HG02970 (cell line): ENCODE results near the gene BCAS4.
"Not testable (repeated sequence)": the region's sequence is repeated elsewhere in the genome, so short reads cannot be mapped to it uniquely, and the experiment has no call there.

Experiments used
- ATAC-seq: cut with Tn5 transposase; IDR thresholded peaks from one replicate; pipeline ENCODE4 v1.9.1; 2021; ENCODE audit warnings: mild to moderate bottlenecking, moderate library complexity, moderate number of reproducible peaks; ENCODE audit not compliant: unreplicated experiment, low FRiP score

Gene BCAS4

GRCh38 chr20:50794846-50795634 is at the start of gene BCAS4:
BCAS4 (plus strand) TSS chr20:50795061; CDS start chr20:50795084, 23 bp downstream.
- peak; percentile 61 for ATAC-seq

- no peak for ATAC-seq
Observed at GRCh38 chr20:50745634-50746137, 49.2 kb upstream of the BCAS4 start.

- no peak for ATAC-seq
Observed at GRCh38 chr20:50746138-50746940, 48.5 kb upstream of the BCAS4 start.

- no peak for ATAC-seq
Observed at GRCh38 chr20:50747275-50747674, 47.6 kb upstream of the BCAS4 start.

- no peak for ATAC-seq
Observed at GRCh38 chr20:50750145-50750671, 44.7 kb upstream of the BCAS4 start.

- no peak for ATAC-seq
Observed at GRCh38 chr20:50753152-50753551, 41.7 kb upstream of the BCAS4 start.

- no peak for ATAC-seq
Observed at GRCh38 chr20:50754420-50754819, 40.4 kb upstream of the BCAS4 start.

- ATAC-seq = no peak
Observed at GRCh38 chr20:50756447-50756846, 38.4 kb upstream of the BCAS4 start.

- ATAC-seq = no peak
Observed at GRCh38 chr20:50758469-50758868, 36.4 kb upstream of the BCAS4 start.

GRCh38 chr20:50758992-50759391 is 35.9 kb upstream of the BCAS4 start:
- ATAC-seq = no peak

- ATAC-seq = no peak
Observed at GRCh38 chr20:50759678-50760077, 35.2 kb upstream of the BCAS4 start.

- ATAC-seq = no peak
Observed at GRCh38 chr20:50762045-50762422, 32.8 kb upstream of the BCAS4 start.

GRCh38 chr20:50762435-50763220 is 32.2 kb upstream of the BCAS4 start:
- ATAC-seq = no peak

- not testable (repeated sequence) for ATAC-seq
Observed at GRCh38 chr20:50763550-50764458, 31.1 kb upstream of the BCAS4 start.

GRCh38 chr20:50765251-50765650 is 29.6 kb upstream of the BCAS4 start:
- ATAC-seq = not testable (repeated sequence)

GRCh38 chr20:50765674-50766073 is 29.2 kb upstream of the BCAS4 start:
- ATAC-seq = no peak

- not testable (repeated sequence) for ATAC-seq
Observed at GRCh38 chr20:50766955-50767809, 27.7 kb upstream of the BCAS4 start.

- ATAC-seq = not testable (repeated sequence)
Observed at GRCh38 chr20:50768991-50769390, 25.9 kb upstream of the BCAS4 start.
